Measurements from ENCODE around the gene SLC49A3.

SLC49A3 gene

GRCh38 chr4:653080-653821, 35.7 kb downstream of the SLC49A3 start:
- H3K4me3 ChIP-seq (ENCODE audit: low read depth, low read length) = no peak overlapping the region
- DNase-seq (ENCODE audit: low read depth) = no peak
- TF ChIP-seq CTCF (conservative IDR thresholded peaks at IDR 0.05; ENCODE audit: low read depth, low read length) = no peak

- no peak for TF ChIP-seq CTCF (conservative IDR thresholded peaks at IDR 0.05; ENCODE audit: low read depth, low read length)
- H3K4me3 ChIP-seq (ENCODE audit: low read depth, low read length) = no peak overlapping the region
- no peak for DNase-seq (ENCODE audit: low read depth)
Measured at GRCh38 chr4:651884-652642, 36.9 kb downstream of the SLC49A3 start.

GRCh38 chr4:650951-651883, 37.7 kb downstream of the SLC49A3 start:
- no peak for TF ChIP-seq CTCF (conservative IDR thresholded peaks at IDR 0.05; ENCODE audit: low read depth, low read length)
- no peak overlapping the region for H3K4me3 ChIP-seq (ENCODE audit: low read depth, low read length)
- no peak for DNase-seq (ENCODE audit: low read depth)

GRCh38 chr4:650461-650860, 38.5 kb downstream of the SLC49A3 start:
- no peak overlapping the region for H3K4me3 ChIP-seq (ENCODE audit: low read depth, low read length)
- no peak for DNase-seq (ENCODE audit: low read depth)
- TF ChIP-seq CTCF (conservative IDR thresholded peaks at IDR 0.05; ENCODE audit: low read depth, low read length) = no peak

GRCh38 chr4:649751-650310, 39.1 kb downstream of the SLC49A3 start:
- no peak for DNase-seq (ENCODE audit: low read depth)
- no peak for TF ChIP-seq CTCF (conservative IDR thresholded peaks at IDR 0.05; ENCODE audit: low read depth, low read length)
- no peak overlapping the region for H3K4me3 ChIP-seq (ENCODE audit: low read depth, low read length)

GRCh38 chr4:649293-649625, 39.7 kb downstream of the SLC49A3 start:
- TF ChIP-seq CTCF (conservative IDR thresholded peaks at IDR 0.05; ENCODE audit: low read depth, low read length) = no peak
- no peak overlapping the region for H3K4me3 ChIP-seq (ENCODE audit: low read depth, low read length)
- DNase-seq (ENCODE audit: low read depth) = no peak

All from choroid plexus epithelial cell (primary cell).